K562 (cell line): Measurements from ENCODE around the gene IDH3G. TPM values are rescaled to one million over a fixed set of nuclear protein-coding genes. Genes with fewer than 3 reads are reported as not detected.

Experiments
- DEAF1 ChIP-seq: fragments of 450-650 bp; formaldehyde crosslinking; IDR thresholded peaks from 2 replicates; pipeline ENCODE4 v1.4.0; 2020; ENCODE audit warnings: mild to moderate bottlenecking, moderate library complexity
- EP400 ChIP-seq: fragments of 450-650 bp; IDR thresholded peaks from 2 replicates; pipeline ENCODE4 v1.6.1; 2017; ENCODE audit warnings: antibody characterized with exemption, mild to moderate bottlenecking, moderate library complexity
- ETS2 ChIP-seq: IDR thresholded peaks from 2 replicates; pipeline ENCODE4 v1.6.1; 2016; ENCODE audit warnings: borderline replicate concordance, missing genetic modification characterization, mild to moderate bottlenecking, moderate library complexity, missing compliant biosample characterization; ENCODE audit not compliant: poor library complexity, severe bottlenecking
- ZNF316 ChIP-seq: fragments of 450-650 bp; IDR thresholded peaks from 2 replicates; pipeline ENCODE4 v1.6.1; 2016
- polyA plus RNA-seq, 8 experiments: library from polyadenylated mRNA; depleted of rRNA in 4 of 8; stranded (reverse) in 5 of 8; unstranded in 3 of 8; fragments of >200 nt; fragmentation: Nextera tagmentation in 2 of 8; fragmentation: Illumina TruSeq in 1 of 8; extraction: Ambion mirVana in 2 of 8; extraction: Trizol in 1 of 8; gene quantifications; 2 replicates each; pipeline versions ENCODE4 v1.2.1 to v1.2.3, GENCODE V29; 2011 to 2014; ENCODE audit warnings: inconsistent platforms in 1 of 8, missing spikeins in 1 of 8
- total RNA-seq, 7 experiments: library from RNA; depleted of rRNA in 6 of 7; stranded (reverse); fragments of >200 nt in 6 of 7; fragmentation: Illumina TruSeq in 2 of 7; extraction: Trizol in 2 of 7; gene quantifications; 2 replicates each; pipeline versions ENCODE4 v1.2.1 to v1.2.3, GENCODE V29; 2011 to 2021; ENCODE audit warnings: low replicate concordance in 1 of 7
- TF ChIP-seq, protein P1 (sequence below), 2 experiments: fragments of 450-650 bp; formaldehyde crosslinking in 1 of 2; IDR thresholded peaks; 2 replicates each; pipeline versions ENCODE4 v1.4.0 to v1.6.1; 2014 to 2020; ENCODE audit warnings: mild to moderate bottlenecking in 2 of 2, borderline replicate concordance in 1 of 2, low read depth in 1 of 2
- TF ChIP-seq, protein P2 (sequence below): sonication (generic); formaldehyde crosslinking; IDR thresholded peaks from 2 replicates; pipeline ENCODE4 v1.9.0; 2022; ENCODE audit warnings: mild to moderate bottlenecking, missing genetic modification reagents

IDH3G gene
- total and polyA plus RNA-seq, 9 of the 15 experiments (the other 6 are each of a cell fraction or from before 2014, with no cell fraction given): 24.3 to 72.5 (median 37.9) TPM

DNA sequence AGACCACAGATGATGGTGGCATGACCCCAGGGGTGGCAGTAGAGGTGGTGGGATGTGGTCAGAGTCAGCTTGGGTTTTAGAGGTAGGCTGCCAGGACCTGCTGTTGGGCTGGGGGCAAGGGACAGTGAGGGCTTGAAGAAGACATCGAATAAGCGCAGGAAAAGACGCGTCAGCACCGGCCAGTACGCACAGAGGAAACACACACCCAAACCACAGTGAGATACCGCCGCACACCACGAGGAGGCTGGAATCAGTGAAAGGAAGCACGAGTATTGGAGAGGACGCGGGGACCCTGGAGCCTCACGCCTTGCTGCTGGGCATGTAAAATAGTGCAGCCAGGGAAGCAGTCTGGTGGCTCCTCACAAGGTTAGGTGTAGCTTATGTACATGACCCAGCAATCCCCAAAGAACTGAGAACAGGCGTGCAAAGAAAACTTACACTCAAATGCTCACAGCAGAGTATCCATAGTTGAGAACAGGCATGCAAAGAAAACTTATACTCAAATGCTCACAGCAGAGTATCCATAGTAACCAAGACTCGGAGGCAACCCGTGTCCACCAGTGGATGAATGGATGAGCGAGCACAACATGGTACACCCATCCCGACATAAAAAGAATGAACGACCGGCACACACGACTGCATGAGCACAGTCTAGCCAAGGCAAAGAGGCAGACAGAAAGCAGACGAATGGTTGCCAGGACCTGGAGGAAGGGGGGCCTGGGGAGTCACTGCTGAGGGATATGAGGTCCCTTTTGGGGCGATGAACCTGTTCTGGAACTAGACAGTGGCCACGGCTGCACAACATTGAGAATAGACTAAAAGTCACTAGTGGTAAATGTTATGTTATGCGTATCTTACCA, 22.9 kb upstream of the IDH3G start (continued):
- TF ChIP-seq, protein P1, sequence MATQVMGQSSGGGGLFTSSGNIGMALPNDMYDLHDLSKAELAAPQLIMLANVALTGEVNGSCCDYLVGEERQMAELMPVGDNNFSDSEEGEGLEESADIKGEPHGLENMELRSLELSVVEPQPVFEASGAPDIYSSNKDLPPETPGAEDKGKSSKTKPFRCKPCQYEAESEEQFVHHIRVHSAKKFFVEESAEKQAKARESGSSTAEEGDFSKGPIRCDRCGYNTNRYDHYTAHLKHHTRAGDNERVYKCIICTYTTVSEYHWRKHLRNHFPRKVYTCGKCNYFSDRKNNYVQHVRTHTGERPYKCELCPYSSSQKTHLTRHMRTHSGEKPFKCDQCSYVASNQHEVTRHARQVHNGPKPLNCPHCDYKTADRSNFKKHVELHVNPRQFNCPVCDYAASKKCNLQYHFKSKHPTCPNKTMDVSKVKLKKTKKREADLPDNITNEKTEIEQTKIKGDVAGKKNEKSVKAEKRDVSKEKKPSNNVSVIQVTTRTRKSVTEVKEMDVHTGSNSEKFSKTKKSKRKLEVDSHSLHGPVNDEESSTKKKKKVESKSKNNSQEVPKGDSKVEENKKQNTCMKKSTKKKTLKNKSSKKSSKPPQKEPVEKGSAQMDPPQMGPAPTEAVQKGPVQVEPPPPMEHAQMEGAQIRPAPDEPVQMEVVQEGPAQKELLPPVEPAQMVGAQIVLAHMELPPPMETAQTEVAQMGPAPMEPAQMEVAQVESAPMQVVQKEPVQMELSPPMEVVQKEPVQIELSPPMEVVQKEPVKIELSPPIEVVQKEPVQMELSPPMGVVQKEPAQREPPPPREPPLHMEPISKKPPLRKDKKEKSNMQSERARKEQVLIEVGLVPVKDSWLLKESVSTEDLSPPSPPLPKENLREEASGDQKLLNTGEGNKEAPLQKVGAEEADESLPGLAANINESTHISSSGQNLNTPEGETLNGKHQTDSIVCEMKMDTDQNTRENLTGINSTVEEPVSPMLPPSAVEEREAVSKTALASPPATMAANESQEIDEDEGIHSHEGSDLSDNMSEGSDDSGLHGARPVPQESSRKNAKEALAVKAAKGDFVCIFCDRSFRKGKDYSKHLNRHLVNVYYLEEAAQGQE (IDR thresholded peaks at IDR 0.05; ENCODE audit: borderline replicate concordance): peak; percentile 17; the same call in 1 of the 2 replicates
- TF ChIP-seq, protein P1 (CRISPR knock-in tag; IDR thresholded peaks at IDR 0.05; ENCODE audit: low read depth): no peak
- TF ChIP-seq ETS2 (tag) (no peak), ZNF316 (peak; percentile 28), DEAF1 (no peak), EP400 (peak; percentile 19; the same call in 1 of the 2 replicates)
- TF ChIP-seq, protein P2, sequence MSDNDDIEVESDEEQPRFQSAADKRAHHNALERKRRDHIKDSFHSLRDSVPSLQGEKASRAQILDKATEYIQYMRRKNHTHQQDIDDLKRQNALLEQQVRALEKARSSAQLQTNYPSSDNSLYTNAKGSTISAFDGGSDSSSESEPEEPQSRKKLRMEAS (CRISPR knock-in tag): peak; percentile 46
